Neural progenitor cell (in vitro differentiated cells): ENCODE results near the gene TSC2. TPM values are rescaled to one million over a fixed set of nuclear protein-coding genes. Genes with fewer than 3 reads are reported as not detected.

Experiments
- DNase-seq: peaks from one replicate; pipeline ENCODE4 v3.0.0-alpha.2; 2016; ENCODE audit warnings: low spot score
- H2AFZ ChIP-seq: fragments of 200-600 bp; sonication (generic); replicated peaks from 2 replicates; pipeline ENCODE4 v1.6.1; 2016; ENCODE audit warnings: antibody characterized with exemption
- H3F3A ChIP-seq: fragments of 200-600 bp; sonication (generic); 2 replicates; pipeline ENCODE4 v1.6.1; 2016; ENCODE audit warnings: antibody characterized with exemption, low read depth
- H3K27ac ChIP-seq: fragments of 200-600 bp; sonication (generic); 2 replicates; pipeline ENCODE4 v1.5.1; 2016; ENCODE audit warnings: mild to moderate bottlenecking
- H3K27me3 ChIP-seq: fragments of 200-600 bp; sonication (generic); 2 replicates; pipeline ENCODE4 v1.6.1; 2016; ENCODE audit warnings: mild to moderate bottlenecking, moderate library complexity
- H3K36me3 ChIP-seq: fragments of 200-600 bp; sonication (generic); 2 replicates; pipeline ENCODE4 v1.5.1; 2016
- H3K4me1 ChIP-seq: fragments of 200-600 bp; sonication (generic); 2 replicates; pipeline ENCODE4 v1.6.1; 2016; ENCODE audit warnings: mixed run types
- H3K4me2 ChIP-seq: fragments of 200-600 bp; sonication (generic); 2 replicates; pipeline ENCODE4 v1.6.1; 2016
- H3K4me3 ChIP-seq: fragments of 200-600 bp; sonication (generic); 2 replicates; pipeline ENCODE4 v1.5.1; 2016
- H3K79me2 ChIP-seq: fragments of 200-600 bp; sonication (generic); 2 replicates; pipeline ENCODE4 v1.6.1; 2016; ENCODE audit warnings: low read depth
- H3K9ac ChIP-seq: fragments of 200-600 bp; sonication (generic); 2 replicates; pipeline ENCODE4 v1.6.1; 2016
- H3K9me3 ChIP-seq: fragments of 200-600 bp; sonication (generic); 2 replicates; pipeline ENCODE4 v1.5.1; 2016; ENCODE audit warnings: low read depth
- H4K20me1 ChIP-seq: fragments of 200-600 bp; sonication (generic); 2 replicates; pipeline ENCODE4 v1.6.1; 2016; ENCODE audit warnings: low read depth
- H3K27ac Mint-ChIP-seq: 3 replicates; pipeline ENCODE4 v1.8.0; 2021; ENCODE audit warnings: mixed read lengths
- H3K27me3 Mint-ChIP-seq: 2 replicates; pipeline ENCODE4 v1.8.0; 2022; ENCODE audit warnings: low read depth, mild to moderate bottlenecking, inconsistent platforms, moderate library complexity, mixed read lengths; ENCODE audit not compliant: insufficient read depth
- H3K36me3 Mint-ChIP-seq: 3 replicates; pipeline ENCODE4 v1.8.0; 2021; ENCODE audit warnings: mixed read lengths
- H3K4me1 Mint-ChIP-seq: 3 replicates; pipeline ENCODE4 v1.8.0; 2021; ENCODE audit warnings: mixed read lengths
- H3K4me3 Mint-ChIP-seq: 3 replicates; pipeline ENCODE4 v1.8.0; 2021; ENCODE audit warnings: mild to moderate bottlenecking, moderate library complexity, mixed read lengths
- H3K9me3 Mint-ChIP-seq: 3 replicates; pipeline ENCODE4 v1.8.0; 2020; ENCODE audit warnings: mixed read lengths
- CTCF ChIP-seq: fragments of 200-600 bp; sonication (generic); IDR thresholded peaks from 2 replicates; pipeline ENCODE4 v1.5.1; 2017; ENCODE audit warnings: antibody characterized with exemption, mild to moderate bottlenecking
- EZH2 ChIP-seq: fragments of 200-600 bp; sonication (generic); IDR thresholded peaks from 2 replicates; pipeline ENCODE4 v1.6.1; 2017; ENCODE audit warnings: antibody characterized with exemption, mild to moderate bottlenecking, moderate library complexity
- EZH2phosphoT487 ChIP-seq: fragments of 200-600 bp; sonication (generic); IDR thresholded peaks from 2 replicates; pipeline ENCODE4 v1.6.1; 2017; ENCODE audit warnings: antibody characterized with exemption
- total RNA-seq: library from RNA; depleted of rRNA; stranded (reverse); fragments of >200 nt; gene quantifications from 2 replicates; pipeline ENCODE4 v1.2.3, GENCODE V29; 2015; ENCODE audit warnings: low replicate concordance

Gene TSC2
- total RNA-seq, 1 donor from 2014 or later = 55.1 TPM

DNA sequence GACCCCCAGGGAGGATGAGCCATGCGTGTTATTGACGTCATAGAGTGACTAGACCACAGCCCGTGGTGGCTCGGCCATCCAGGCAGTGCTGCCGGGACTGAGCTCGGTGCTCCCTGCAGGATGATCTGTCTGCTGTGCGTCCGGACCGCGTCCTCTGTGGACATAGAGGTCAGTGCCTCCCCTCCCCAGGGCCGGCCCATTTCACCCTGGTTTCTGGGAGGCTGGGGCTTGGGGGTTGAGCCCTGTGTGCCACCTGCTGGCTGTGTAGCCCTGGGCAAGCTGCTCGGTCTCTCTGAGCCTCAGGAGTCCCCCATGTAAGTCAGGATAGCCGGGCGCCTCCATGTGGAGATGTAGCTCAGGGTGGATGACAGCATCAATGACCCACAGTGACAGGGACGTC is 8.3 kb downstream of the TSC2 start:
- Histone ChIP-seq H2AFZ (no peak overlapping the region), H4K20me1 (no peaks in the 10 kb centered on the region), H3K27ac (no peak overlapping the region), H3K9me3 (no peaks in the 10 kb centered on the region), H3K27me3 (no peaks in the 10 kb centered on the region), H3K79me2 (no peaks in the 10 kb centered on the region), H3K4me3 (no peak overlapping the region), H3K9ac (no peak overlapping the region), H3F3A (peaks cover 11% of the 10 kb centered on the region), H3K4me2 (no peak overlapping the region), H3K36me3 (no peaks in the 10 kb centered on the region), H3K4me1 (peaks cover 7% of the 10 kb centered on the region)
- DNase-seq = no peak
- Mint-ChIP-seq H3K27me3 (peaks cover 2% of the 10 kb centered on the region), H3K4me3 (no peak overlapping the region), H3K9me3 (no peaks in the 10 kb centered on the region), H3K36me3 (peaks cover 2% of the 10 kb centered on the region), H3K27ac (no peak overlapping the region), H3K4me1 (peaks cover 11% of the 10 kb centered on the region)
- TF ChIP-seq CTCF = no peak
- no peak for TF ChIP-seq EZH2
- no peak for TF ChIP-seq EZH2phosphoT487

GRCh38 chr16:2056681-2057407 is 9.1 kb downstream of the TSC2 start:
- H3K9me3 Mint-ChIP-seq = no peaks in the 10 kb centered on the region
- H3K27me3 Mint-ChIP-seq = peaks cover 2% of the 10 kb centered on the region
- Histone ChIP-seq H3K79me2 (no peaks in the 10 kb centered on the region), H3F3A (peaks cover 11% of the 10 kb centered on the region), H3K9ac (no peak overlapping the region), H3K27me3 (no peaks in the 10 kb centered on the region), H3K9me3 (no peaks in the 10 kb centered on the region), H3K4me3 (no peak overlapping the region), H3K4me2 (no peak overlapping the region), H4K20me1 (no peaks in the 10 kb centered on the region), H3K27ac (no peak overlapping the region), H3K36me3 (no peaks in the 10 kb centered on the region), H2AFZ (no peak overlapping the region), H3K4me1 (peaks cover 7% of the 10 kb centered on the region)
- peaks cover 2% of the 10 kb centered on the region for H3K36me3 Mint-ChIP-seq
- TF ChIP-seq EZH2phosphoT487 (no peak), EZH2 (no peak), CTCF (peak; percentile 37)
- DNase-seq = peak; percentile 59
- peaks cover 11% of the 10 kb centered on the region for H3K4me1 Mint-ChIP-seq
- H3K4me3 Mint-ChIP-seq = no peak overlapping the region
- no peak overlapping the region for H3K27ac Mint-ChIP-seq

DNA sequence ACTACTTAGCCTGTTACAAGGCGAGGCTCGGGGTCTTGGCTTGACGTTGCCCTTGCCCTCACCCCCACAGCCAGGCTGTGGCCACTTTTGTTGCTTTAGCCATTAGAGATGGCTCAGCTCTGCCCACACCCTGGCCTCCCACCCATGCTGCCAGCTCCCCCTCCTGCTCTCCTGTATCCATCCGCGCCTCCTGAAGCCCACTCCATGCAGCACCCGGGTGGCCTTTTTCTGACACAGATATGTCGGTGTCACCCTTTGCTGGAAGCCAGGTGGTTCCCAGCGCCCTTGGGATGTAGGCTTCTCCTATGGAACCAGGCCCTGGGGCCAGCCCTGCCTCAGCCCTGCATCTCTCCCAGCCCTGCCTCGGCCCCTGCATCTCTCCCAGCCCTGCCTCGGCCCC is 9.7 kb downstream of the TSC2 start:
- H3K36me3 ChIP-seq = no peaks in the 10 kb centered on the region
- H3K27ac Mint-ChIP-seq = no peak overlapping the region

More for the DNA sequence above, 9.7 kb downstream of the TSC2 start:
- H3K9me3 Mint-ChIP-seq = no peaks in the 10 kb centered on the region
- no peak overlapping the region for H3K4me3 Mint-ChIP-seq
- DNase-seq = no peak
- Histone ChIP-seq H3K4me1 (peaks cover 7% of the 10 kb centered on the region), H4K20me1 (no peaks in the 10 kb centered on the region), H3K9ac (no peak overlapping the region), H3K9me3 (no peaks in the 10 kb centered on the region), H2AFZ (no peak overlapping the region), H3K27me3 (no peaks in the 10 kb centered on the region), H3K27ac (no peak overlapping the region), H3F3A (peaks cover 11% of the 10 kb centered on the region), H3K4me2 (no peak overlapping the region), H3K79me2 (no peaks in the 10 kb centered on the region), H3K4me3 (no peak overlapping the region)
- peaks cover 2% of the 10 kb centered on the region for H3K27me3 Mint-ChIP-seq
- peaks cover 11% of the 10 kb centered on the region for H3K4me1 Mint-ChIP-seq
- peaks cover 2% of the 10 kb centered on the region for H3K36me3 Mint-ChIP-seq
- TF ChIP-seq CTCF (no peak), EZH2 (no peak), EZH2phosphoT487 (no peak)
